Type B pancreatic cell (in vitro differentiated cells): ENCODE results near the gene UTP25. TPM values are rescaled to one million over a fixed set of nuclear protein-coding genes. Genes with fewer than 3 reads are reported as not detected.
"Not testable (repeated sequence)": the region's sequence is repeated elsewhere in the genome, so short reads cannot be mapped to it uniquely, and the experiment has no call there.

Source experiments
- DNase-seq: peaks from one replicate; pipeline ENCODE4 v3.0.0; 2021; ENCODE audit warnings: mixed read lengths; ENCODE audit not compliant: unreplicated experiment; ENCODE audit errors: extremely low spot score
- H3K27ac Mint-ChIP-seq: 2 replicates; pipeline ENCODE4 v1.8.0; 2021; ENCODE audit warnings: mild to moderate bottlenecking, mixed read lengths
- H3K27me3 Mint-ChIP-seq: 2 replicates; pipeline ENCODE4 v1.8.0; 2021; ENCODE audit warnings: mixed read lengths
- H3K36me3 Mint-ChIP-seq: 2 replicates; pipeline ENCODE4 v1.8.0; 2021; ENCODE audit warnings: mixed read lengths
- H3K4me1 Mint-ChIP-seq: one replicate; pipeline ENCODE4 v1.8.0; 2021; ENCODE audit warnings: mixed read lengths; ENCODE audit not compliant: unreplicated experiment
- H3K4me3 Mint-ChIP-seq: 2 replicates; pipeline ENCODE4 v1.8.0; 2021; ENCODE audit warnings: mild to moderate bottlenecking, mixed read lengths
- H3K9me3 Mint-ChIP-seq: 2 replicates; pipeline ENCODE4 v1.8.0; 2021; ENCODE audit warnings: mixed read lengths
- CTCF ChIP-seq: fragments of 200-600 bp; sonication (generic); conservative IDR thresholded peaks from 2 replicates; pipeline ENCODE4 v1.5.0; 2021; ENCODE audit warnings: antibody characterized with exemption, mild to moderate bottlenecking
- total RNA-seq: library from RNA; stranded (reverse); gene quantifications from 2 replicates; pipeline ENCODE4 v1.2.1, GENCODE V29; 2021; ENCODE audit warnings: low replicate concordance

The UTP25 gene
- total RNA-seq, 1 donor from 2014 or later: 9.4 TPM

- H3K27ac Mint-ChIP-seq: no peak overlapping the region
- H3K27me3 Mint-ChIP-seq: peaks cover 52% of the 10 kb centered on the region
- peaks cover 4% of the 10 kb centered on the region for H3K9me3 Mint-ChIP-seq
- no peak overlapping the region for H3K4me3 Mint-ChIP-seq
- no peaks in the 10 kb centered on the region for H3K36me3 Mint-ChIP-seq
- H3K4me1 Mint-ChIP-seq: peaks cover 28% of the 10 kb centered on the region
- no peak for DNase-seq
- TF ChIP-seq CTCF: no peak
These were observed 56.9 kb downstream of the UTP25 start for GRCh38 chr1:209884665-209885117.

GRCh38 chr1:209885403-209886218 is 57.8 kb downstream of the UTP25 start:
- no peak for DNase-seq
- Mint-ChIP-seq H3K27me3 (peaks cover 43% of the 10 kb centered on the region), H3K9me3 (peaks cover 4% of the 10 kb centered on the region), H3K36me3 (no peaks in the 10 kb centered on the region), H3K4me3 (no peak overlapping the region), H3K27ac (no peak overlapping the region), H3K4me1 (peaks cover 24% of the 10 kb centered on the region)
- TF ChIP-seq CTCF: no peak

- peaks cover 24% of the 10 kb centered on the region for H3K4me1 Mint-ChIP-seq
- H3K9me3 Mint-ChIP-seq: peaks cover 4% of the 10 kb centered on the region
- DNase-seq: no peak
- H3K27ac Mint-ChIP-seq: no peak overlapping the region
- H3K4me3 Mint-ChIP-seq: no peak overlapping the region
- H3K36me3 Mint-ChIP-seq: no peaks in the 10 kb centered on the region
- no peak for TF ChIP-seq CTCF
- peaks cover 38% of the 10 kb centered on the region for H3K27me3 Mint-ChIP-seq
These were observed 58.4 kb downstream of the UTP25 start for GRCh38 chr1:209886219-209886536.

- not testable (repeated sequence) for H3K36me3 Mint-ChIP-seq, H3K9me3 Mint-ChIP-seq, H3K27ac Mint-ChIP-seq, DNase-seq, H3K4me3 Mint-ChIP-seq, H3K4me1 Mint-ChIP-seq
- H3K27me3 Mint-ChIP-seq: peaks cover 24% of the 10 kb centered on the region
These were observed 60.7 kb downstream of the UTP25 start for GRCh38 chr1:209888291-209889076.

- peaks cover 4% of the 10 kb centered on the region for H3K4me1 Mint-ChIP-seq
- no peak overlapping the region for H3K27ac Mint-ChIP-seq
- DNase-seq: no peak
- TF ChIP-seq CTCF: no peak
- H3K4me3 Mint-ChIP-seq: no peak overlapping the region
- H3K27me3 Mint-ChIP-seq: peaks cover 24% of the 10 kb centered on the region
- no peaks in the 10 kb centered on the region for H3K36me3 Mint-ChIP-seq
- H3K9me3 Mint-ChIP-seq: peaks cover 4% of the 10 kb centered on the region
These were observed 61.3 kb downstream of the UTP25 start for GRCh38 chr1:209889077-209889418.

GRCh38 chr1:209890641-209891330 is 63.0 kb downstream of the UTP25 start:
- Mint-ChIP-seq H3K4me3 (no peak overlapping the region), H3K9me3 (peaks cover 4% of the 10 kb centered on the region), H3K27me3 (peaks cover 24% of the 10 kb centered on the region), H3K4me1 (no peaks in the 10 kb centered on the region), H3K36me3 (no peaks in the 10 kb centered on the region), H3K27ac (no peak overlapping the region)
- DNase-seq: no peak
- no peak for TF ChIP-seq CTCF
